ENCODE measurements around the gene SF1.

DNA sequence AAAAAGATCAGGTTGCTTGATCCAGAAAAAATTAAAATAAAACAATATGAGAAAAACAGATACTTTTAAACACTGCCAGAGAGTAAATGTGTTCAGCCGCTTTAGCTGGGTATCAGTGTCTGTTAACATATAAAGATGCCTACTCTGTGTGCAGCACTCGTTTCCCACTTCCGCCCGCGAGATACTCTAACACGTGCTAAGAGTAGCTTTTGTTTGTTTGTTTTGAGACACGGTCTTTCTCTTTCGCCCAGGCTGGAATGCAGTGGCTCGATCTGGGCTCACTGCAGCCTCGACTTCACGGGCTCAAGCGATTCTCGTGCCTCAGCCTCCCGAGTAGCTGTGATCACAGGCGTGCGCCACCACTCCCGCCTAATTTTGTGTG, 32.5 kb upstream of the SF1 start:
- TF ChIP-seq SUZ12 (IDR thresholded peaks at IDR 0.05) (no peak), SP1 (IDR thresholded peaks at IDR 0.05) (no peak)
